HepG2 (cell line): ENCODE data around the gene INTS6. TPM values are rescaled to one million over a fixed set of nuclear protein-coding genes. Genes with fewer than 3 reads are reported as not detected.
A peak's percentile ranks its signal among the peaks of the same experiment; 100 is the strongest.

Experiments used
- ATAC-seq: fragments of 200-7000 bp; cut with Tn5 transposase; 3 replicates; pipeline ENCODE4 v1.9.1; 2020; ENCODE audit warnings: mild to moderate bottlenecking, moderate library complexity
- BruUV-seq: library from RNA; stranded (reverse); fragments of 400-500 nt; replicated peaks from 2 replicates; lab custom pipeline; 2021; lab: Mats Ljungman, UMichigan
- CTCF ChIA-PET: fragments of 300-600 bp; formaldehyde crosslinking; extraction: SDS; loops from one replicate; lab custom pipeline; 2021; ENCODE audit warnings: low total read pairs, inconsistent platforms, low intra/inter-chr PET ratio; lab: Yijun Ruan, JAX
- POLR2A ChIA-PET: fragments of 350-600 bp; sonication (Branson Sonifier 250); formaldehyde crosslinking; loops from one replicate; lab custom pipeline; 2020; ENCODE audit warnings: antibody characterized with exemption, inconsistent platforms; lab: Yijun Ruan, JAX
- DNase-seq: peaks from one replicate; pipeline ENCODE4 v3.0.0-alpha.2; 2015; ENCODE audit warnings: low spot score
- FAIRE-seq: peaks from 3 replicates; lab custom pipeline; 2011; peaks lifted over from hg19 to GRCh38; lab: Jason Lieb, UNC
- H2AFZ ChIP-seq: one replicate; pipeline ENCODE4 v1.6.1; 2011; ENCODE audit warnings: low read length, inconsistent platforms
- H3K27ac ChIP-seq: fragments of 300-600 bp; 3 replicates; pipeline ENCODE4 v1.8.0; 2011; ENCODE audit warnings: mixed run types, mild to moderate bottlenecking, mixed read lengths, low read length, inconsistent platforms; ENCODE audit not compliant: insufficient read depth; ENCODE audit errors: extremely low read length
- H3K27me3 ChIP-seq, 2 experiments: fragments of 200-600 bp in 1 of 2; 2 replicates in 1 of 2; 3 replicates in 1 of 2; pipeline versions ENCODE4 v1.6.0 to v1.8.0; 2011; ENCODE audit warnings: low read length in 2 of 2, mild to moderate bottlenecking in 2 of 2, moderate library complexity in 2 of 2, inconsistent platforms in 1 of 2; ENCODE audit not compliant: insufficient read depth in 2 of 2, control insufficient read depth in 1 of 2
- H3K36me3 ChIP-seq, 2 experiments: fragments of 200-600 bp in 1 of 2; replicated peaks in 1 of 2; 2 replicates in 1 of 2; 3 replicates in 1 of 2; pipeline versions ENCODE4 v1.5.1 to v1.8.0; 2011; ENCODE audit warnings: low read length in 2 of 2, inconsistent platforms in 1 of 2; ENCODE audit not compliant: insufficient read depth in 2 of 2, control insufficient read depth in 1 of 2
- H3K4me1 ChIP-seq: 2 replicates; pipeline ENCODE4 v1.5.1; 2012; ENCODE audit warnings: low read length, inconsistent platforms; ENCODE audit not compliant: insufficient read depth
- H3K4me2 ChIP-seq: 2 replicates; pipeline ENCODE4 v1.6.0; 2011; ENCODE audit warnings: low read depth, low read length, inconsistent platforms
- H3K4me3 ChIP-seq, 3 experiments: fragments of 200-600 bp in 1 of 3; sonication (generic), shearing (Covaris generic) in 1 of 3; replicated peaks in 1 of 3; 2 replicates each; pipeline ENCODE4 v1.5.1; 2011 to 2016; ENCODE audit warnings: low read length in 3 of 3, inconsistent platforms in 2 of 3, low read depth in 2 of 3, mild to moderate bottlenecking in 2 of 3, control low read depth in 1 of 3, mixed read lengths in 1 of 3; ENCODE audit not compliant: insufficient read depth in 1 of 3
- H3K79me2 ChIP-seq: one replicate; pipeline ENCODE4 v1.6.1; 2011; ENCODE audit warnings: low read length, inconsistent platforms; ENCODE audit not compliant: insufficient read depth
- H3K9ac ChIP-seq: 2 replicates; pipeline ENCODE4 v1.6.0; 2011; ENCODE audit warnings: mild to moderate bottlenecking, low read depth, low read length, inconsistent platforms; ENCODE audit not compliant: insufficient read depth
- H3K9me3 ChIP-seq: 2 replicates; pipeline ENCODE4 v1.5.1; 2012; ENCODE audit warnings: mild to moderate bottlenecking, low read length
- H4K20me1 ChIP-seq: 2 replicates; pipeline ENCODE4 v1.6.0; 2011; ENCODE audit warnings: inconsistent platforms, mild to moderate bottlenecking, low read length, moderate library complexity; ENCODE audit not compliant: insufficient read depth
- ATRX ChIP-seq: sonication (generic); formaldehyde crosslinking; IDR thresholded peaks from 2 replicates; pipeline ENCODE4 v1.4.0; 2020; ENCODE audit warnings: missing genetic modification reagents, borderline replicate concordance
- GTF2F1 ChIP-seq: fragments of 150-350 bp; IDR thresholded peaks from 2 replicates; pipeline ENCODE4 v1.6.1; 2014; ENCODE audit warnings: low read length
- HNF4A ChIP-seq: sonication (generic); formaldehyde crosslinking; IDR thresholded peaks from 2 replicates; pipeline ENCODE4 v1.4.0; 2020; ENCODE audit warnings: missing genetic modification reagents
- SOX13 ChIP-seq, 3 experiments: fragments of 450-650 bp in 1 of 3; sonication (generic) in 1 of 3; formaldehyde crosslinking in 1 of 3; IDR thresholded peaks in 2 of 3; conservative IDR thresholded peaks in 1 of 3; 2 replicates each; pipeline versions ENCODE4 v1.5.0 to v1.6.1; 2016 to 2020; ENCODE audit warnings: antibody characterized with exemption in 1 of 3, mild to moderate bottlenecking in 1 of 3, missing compliant biosample characterization in 1 of 3, missing genetic modification reagents in 1 of 3, moderate library complexity in 1 of 3
- SOX5 ChIP-seq: IDR thresholded peaks from 2 replicates; pipeline ENCODE4 v1.6.1; 2016; ENCODE audit warnings: borderline replicate concordance
- TEAD3 ChIP-seq: optimal IDR thresholded peaks from 2 replicates; pipeline ENCODE3; 2016; ENCODE audit warnings: borderline replicate concordance
- ZKSCAN8 ChIP-seq: IDR thresholded peaks from 2 replicates; pipeline ENCODE4 v1.6.1; 2016; ENCODE audit warnings: borderline replicate concordance, missing genetic modification reagents, missing compliant biosample characterization
- in situ Hi-C: cut with HindIII; loops from 2 replicates; pipeline ENCODE4 v1.10.0; 2017; ENCODE audit warnings: low pct_unique_long_range_greater_than_20kb; ENCODE audit not compliant: extremely low pct_ligation_motif_present
- intact Hi-C: fragments of 100-400 bp; cut with micrococcal nuclease; formaldehyde crosslinking; loops from one replicate; pipeline ENCODE4 v1.10.0; 2022; ENCODE audit not compliant: unreplicated experiment
- polyA plus RNA-seq, 8 experiments: library from polyadenylated mRNA; depleted of rRNA in 3 of 8; stranded (reverse) in 7 of 8; unstranded in 1 of 8; fragments of >200 nt; fragmentation: Illumina TruSeq in 4 of 8; extraction: Trizol in 4 of 8; gene quantifications; 2 replicates each; pipeline versions ENCODE4 v1.2.1 to v1.2.3, GENCODE V29; 2011 to 2016; ENCODE audit warnings: low read depth in 4 of 8, missing spikeins in 1 of 8, mixed read lengths in 1 of 8; ENCODE audit not compliant: insufficient read depth in 1 of 8
- total RNA-seq, 5 experiments: library from RNA; depleted of rRNA; stranded (reverse); fragments of >200 nt; fragmentation: Illumina TruSeq; extraction: Trizol; gene quantifications; 2 replicates each; pipeline ENCODE4 v1.2.3, GENCODE V29; 2016; ENCODE audit warnings: low read depth in 1 of 5
- TF ChIP-seq, protein P1 (sequence below): sonication (generic); formaldehyde crosslinking; conservative IDR thresholded peaks from 2 replicates; pipeline ENCODE4 v1.4.0; 2020; ENCODE audit warnings: mild to moderate bottlenecking, missing genetic modification reagents, moderate library complexity
- TF ChIP-seq, protein P2 (sequence below): sonication (generic); formaldehyde crosslinking; IDR thresholded peaks from 2 replicates; pipeline ENCODE4 v1.5.1; 2020; ENCODE audit warnings: mild to moderate bottlenecking, missing genetic modification reagents, borderline replicate concordance
- TF ChIP-seq, protein P3 (sequence below): IDR thresholded peaks from 2 replicates; pipeline ENCODE4 v1.4.0; 2020; ENCODE audit warnings: mild to moderate bottlenecking, missing genetic modification reagents

INTS6 gene
- total and polyA plus RNA-seq, 2 of the 13 experiments (the other 11 are each of a cell fraction or from before 2014, with no cell fraction given): 27.9 to 38.4 TPM

DNA sequence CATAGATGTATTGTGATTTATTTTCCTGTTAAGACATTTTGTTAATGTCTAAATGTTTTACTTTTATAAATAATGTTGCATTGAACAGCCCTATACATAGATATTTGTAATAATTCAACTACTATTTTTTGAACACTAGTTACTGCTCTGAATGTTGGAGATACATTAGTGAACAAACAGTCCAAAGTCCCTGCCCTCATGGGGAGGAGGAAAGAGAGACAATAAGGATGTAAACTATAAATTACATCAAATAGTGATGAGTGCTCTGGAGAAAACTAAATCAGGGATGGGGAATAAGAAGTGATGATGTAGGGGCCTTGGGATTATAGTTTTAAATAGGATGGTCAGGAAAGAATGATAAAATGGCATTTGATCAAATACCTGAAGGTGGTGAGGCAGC, 12.3 kb upstream of the INTS6 start:
- intact Hi-C loops (no loop called here), in situ Hi-C loops (no loop called here)
- DNase-seq (peak; percentile 41), FAIRE-seq (no peak), ATAC-seq (peak; percentile 66)
- Histone ChIP-seq H3K4me3 (no peak overlapping the region), H3K9me3 (no peaks in the 10 kb centered on the region), H3K27ac (no peak overlapping the region), H3K9ac (no peak overlapping the region), H4K20me1 (no peaks in the 10 kb centered on the region), H3K79me2 (no peaks in the 10 kb centered on the region), H3K27me3 (no peaks in the 10 kb centered on the region; a peak in 1 of 5 replicates), H3K4me2 (no peak overlapping the region), H3K36me3 (no peaks in the 10 kb centered on the region), H2AFZ (no peak overlapping the region), H3K4me1 (peaks cover 18% of the 10 kb centered on the region)
- CTCF ChIA-PET: no interaction called here
- no TSS peak for BruUV-seq
- TF ChIP-seq TEAD3 (CRISPR knock-in tag) (peak; percentile 11), ATRX (CRISPR knock-in tag) (no peak), SOX5 (CRISPR knock-in tag) (peak; percentile 43; the same call in 1 of the 2 replicates), GTF2F1 (no peak), SOX13 (IDR thresholded peaks at IDR 0.05) (no peak), SOX13 (CRISPR knock-in tag; conservative IDR thresholded peaks at IDR 0.05 in 1 of 2, IDR thresholded peaks at IDR 0.05 in 1 of 2) (peak in 1 of 2 experiments; percentile 35; a peak in 1 of 4 replicates), ZKSCAN8 (CRISPR knock-in tag) (no peak), HNF4A (CRISPR knock-in tag) (peak; percentile 54; the same call in 1 of the 2 replicates)
- TF ChIP-seq, protein P1, sequence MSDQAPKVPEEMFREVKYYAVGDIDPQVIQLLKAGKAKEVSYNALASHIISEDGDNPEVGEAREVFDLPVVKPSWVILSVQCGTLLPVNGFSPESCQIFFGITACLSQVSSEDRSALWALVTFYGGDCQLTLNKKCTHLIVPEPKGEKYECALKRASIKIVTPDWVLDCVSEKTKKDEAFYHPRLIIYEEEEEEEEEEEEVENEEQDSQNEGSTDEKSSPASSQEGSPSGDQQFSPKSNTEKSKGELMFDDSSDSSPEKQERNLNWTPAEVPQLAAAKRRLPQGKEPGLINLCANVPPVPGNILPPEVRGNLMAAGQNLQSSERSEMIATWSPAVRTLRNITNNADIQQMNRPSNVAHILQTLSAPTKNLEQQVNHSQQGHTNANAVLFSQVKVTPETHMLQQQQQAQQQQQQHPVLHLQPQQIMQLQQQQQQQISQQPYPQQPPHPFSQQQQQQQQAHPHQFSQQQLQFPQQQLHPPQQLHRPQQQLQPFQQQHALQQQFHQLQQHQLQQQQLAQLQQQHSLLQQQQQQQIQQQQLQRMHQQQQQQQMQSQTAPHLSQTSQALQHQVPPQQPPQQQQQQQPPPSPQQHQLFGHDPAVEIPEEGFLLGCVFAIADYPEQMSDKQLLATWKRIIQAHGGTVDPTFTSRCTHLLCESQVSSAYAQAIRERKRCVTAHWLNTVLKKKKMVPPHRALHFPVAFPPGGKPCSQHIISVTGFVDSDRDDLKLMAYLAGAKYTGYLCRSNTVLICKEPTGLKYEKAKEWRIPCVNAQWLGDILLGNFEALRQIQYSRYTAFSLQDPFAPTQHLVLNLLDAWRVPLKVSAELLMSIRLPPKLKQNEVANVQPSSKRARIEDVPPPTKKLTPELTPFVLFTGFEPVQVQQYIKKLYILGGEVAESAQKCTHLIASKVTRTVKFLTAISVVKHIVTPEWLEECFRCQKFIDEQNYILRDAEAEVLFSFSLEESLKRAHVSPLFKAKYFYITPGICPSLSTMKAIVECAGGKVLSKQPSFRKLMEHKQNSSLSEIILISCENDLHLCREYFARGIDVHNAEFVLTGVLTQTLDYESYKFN (CRISPR knock-in tag): peak; percentile 35; the same call in 1 of the 2 replicates
- TF ChIP-seq, protein P2, sequence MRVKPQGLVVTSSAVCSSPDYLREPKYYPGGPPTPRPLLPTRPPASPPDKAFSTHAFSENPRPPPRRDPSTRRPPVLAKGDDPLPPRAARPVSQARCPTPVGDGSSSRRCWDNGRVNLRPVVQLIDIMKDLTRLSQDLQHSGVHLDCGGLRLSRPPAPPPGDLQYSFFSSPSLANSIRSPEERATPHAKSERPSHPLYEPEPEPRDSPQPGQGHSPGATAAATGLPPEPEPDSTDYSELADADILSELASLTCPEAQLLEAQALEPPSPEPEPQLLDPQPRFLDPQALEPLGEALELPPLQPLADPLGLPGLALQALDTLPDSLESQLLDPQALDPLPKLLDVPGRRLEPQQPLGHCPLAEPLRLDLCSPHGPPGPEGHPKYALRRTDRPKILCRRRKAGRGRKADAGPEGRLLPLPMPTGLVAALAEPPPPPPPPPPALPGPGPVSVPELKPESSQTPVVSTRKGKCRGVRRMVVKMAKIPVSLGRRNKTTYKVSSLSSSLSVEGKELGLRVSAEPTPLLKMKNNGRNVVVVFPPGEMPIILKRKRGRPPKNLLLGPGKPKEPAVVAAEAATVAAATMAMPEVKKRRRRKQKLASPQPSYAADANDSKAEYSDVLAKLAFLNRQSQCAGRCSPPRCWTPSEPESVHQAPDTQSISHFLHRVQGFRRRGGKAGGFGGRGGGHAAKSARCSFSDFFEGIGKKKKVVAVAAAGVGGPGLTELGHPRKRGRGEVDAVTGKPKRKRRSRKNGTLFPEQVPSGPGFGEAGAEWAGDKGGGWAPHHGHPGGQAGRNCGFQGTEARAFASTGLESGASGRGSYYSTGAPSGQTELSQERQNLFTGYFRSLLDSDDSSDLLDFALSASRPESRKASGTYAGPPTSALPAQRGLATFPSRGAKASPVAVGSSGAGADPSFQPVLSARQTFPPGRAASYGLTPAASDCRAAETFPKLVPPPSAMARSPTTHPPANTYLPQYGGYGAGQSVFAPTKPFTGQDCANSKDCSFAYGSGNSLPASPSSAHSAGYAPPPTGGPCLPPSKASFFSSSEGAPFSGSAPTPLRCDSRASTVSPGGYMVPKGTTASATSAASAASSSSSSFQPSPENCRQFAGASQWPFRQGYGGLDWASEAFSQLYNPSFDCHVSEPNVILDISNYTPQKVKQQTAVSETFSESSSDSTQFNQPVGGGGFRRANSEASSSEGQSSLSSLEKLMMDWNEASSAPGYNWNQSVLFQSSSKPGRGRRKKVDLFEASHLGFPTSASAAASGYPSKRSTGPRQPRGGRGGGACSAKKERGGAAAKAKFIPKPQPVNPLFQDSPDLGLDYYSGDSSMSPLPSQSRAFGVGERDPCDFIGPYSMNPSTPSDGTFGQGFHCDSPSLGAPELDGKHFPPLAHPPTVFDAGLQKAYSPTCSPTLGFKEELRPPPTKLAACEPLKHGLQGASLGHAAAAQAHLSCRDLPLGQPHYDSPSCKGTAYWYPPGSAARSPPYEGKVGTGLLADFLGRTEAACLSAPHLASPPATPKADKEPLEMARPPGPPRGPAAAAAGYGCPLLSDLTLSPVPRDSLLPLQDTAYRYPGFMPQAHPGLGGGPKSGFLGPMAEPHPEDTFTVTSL (CRISPR knock-in tag): peak; percentile 44; the same call in 1 of the 2 replicates
- TF ChIP-seq, protein P3, sequence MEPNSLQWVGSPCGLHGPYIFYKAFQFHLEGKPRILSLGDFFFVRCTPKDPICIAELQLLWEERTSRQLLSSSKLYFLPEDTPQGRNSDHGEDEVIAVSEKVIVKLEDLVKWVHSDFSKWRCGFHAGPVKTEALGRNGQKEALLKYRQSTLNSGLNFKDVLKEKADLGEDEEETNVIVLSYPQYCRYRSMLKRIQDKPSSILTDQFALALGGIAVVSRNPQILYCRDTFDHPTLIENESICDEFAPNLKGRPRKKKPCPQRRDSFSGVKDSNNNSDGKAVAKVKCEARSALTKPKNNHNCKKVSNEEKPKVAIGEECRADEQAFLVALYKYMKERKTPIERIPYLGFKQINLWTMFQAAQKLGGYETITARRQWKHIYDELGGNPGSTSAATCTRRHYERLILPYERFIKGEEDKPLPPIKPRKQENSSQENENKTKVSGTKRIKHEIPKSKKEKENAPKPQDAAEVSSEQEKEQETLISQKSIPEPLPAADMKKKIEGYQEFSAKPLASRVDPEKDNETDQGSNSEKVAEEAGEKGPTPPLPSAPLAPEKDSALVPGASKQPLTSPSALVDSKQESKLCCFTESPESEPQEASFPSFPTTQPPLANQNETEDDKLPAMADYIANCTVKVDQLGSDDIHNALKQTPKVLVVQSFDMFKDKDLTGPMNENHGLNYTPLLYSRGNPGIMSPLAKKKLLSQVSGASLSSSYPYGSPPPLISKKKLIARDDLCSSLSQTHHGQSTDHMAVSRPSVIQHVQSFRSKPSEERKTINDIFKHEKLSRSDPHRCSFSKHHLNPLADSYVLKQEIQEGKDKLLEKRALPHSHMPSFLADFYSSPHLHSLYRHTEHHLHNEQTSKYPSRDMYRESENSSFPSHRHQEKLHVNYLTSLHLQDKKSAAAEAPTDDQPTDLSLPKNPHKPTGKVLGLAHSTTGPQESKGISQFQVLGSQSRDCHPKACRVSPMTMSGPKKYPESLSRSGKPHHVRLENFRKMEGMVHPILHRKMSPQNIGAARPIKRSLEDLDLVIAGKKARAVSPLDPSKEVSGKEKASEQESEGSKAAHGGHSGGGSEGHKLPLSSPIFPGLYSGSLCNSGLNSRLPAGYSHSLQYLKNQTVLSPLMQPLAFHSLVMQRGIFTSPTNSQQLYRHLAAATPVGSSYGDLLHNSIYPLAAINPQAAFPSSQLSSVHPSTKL (CRISPR knock-in tag): peak; percentile 23; the same call in 1 of the 2 replicates
- POLR2A ChIA-PET: interaction anchor here (5.8 kb wide), 1 partner anchor 11 kb away, joined by 35 read pairs; the partner anchor contains the start of gene INTS6
